HG03039 (cell line): Measurements from ENCODE around the gene CHST11.
A peak's percentile ranks its signal among the peaks of the same experiment; 100 is the strongest.
"Not testable (repeated sequence)": the region's sequence is repeated elsewhere in the genome, so short reads cannot be mapped to it uniquely, and the experiment has no call there.

ENCODE experiments used
- ATAC-seq: cut with Tn5 transposase; IDR thresholded peaks from one replicate; pipeline ENCODE4 v1.9.1; 2021; ENCODE audit warnings: mild to moderate bottlenecking, moderate library complexity; ENCODE audit not compliant: unreplicated experiment

The CHST11 gene

DNA sequence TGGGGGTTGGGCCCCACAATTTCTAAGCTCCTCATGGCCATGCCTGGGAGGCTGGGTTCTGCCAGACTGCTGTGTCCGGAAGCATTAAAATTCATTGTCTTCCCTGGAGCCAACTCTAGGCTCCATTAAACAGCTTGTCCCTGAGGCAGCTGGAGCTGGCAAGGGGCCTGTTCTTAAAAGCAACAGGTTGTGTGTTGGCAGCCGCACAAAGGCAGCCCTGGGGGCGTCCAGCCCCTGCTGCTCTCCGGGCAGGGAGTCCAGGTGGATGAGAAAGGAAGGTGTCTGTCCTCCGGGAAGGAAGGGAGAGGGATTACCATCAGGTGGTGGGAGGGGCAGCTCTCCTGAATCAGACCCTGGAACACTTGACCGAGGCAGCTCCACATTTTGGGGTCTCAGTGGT is 98.9 kb downstream of the CHST11 start:
- ATAC-seq: no peak

DNA sequence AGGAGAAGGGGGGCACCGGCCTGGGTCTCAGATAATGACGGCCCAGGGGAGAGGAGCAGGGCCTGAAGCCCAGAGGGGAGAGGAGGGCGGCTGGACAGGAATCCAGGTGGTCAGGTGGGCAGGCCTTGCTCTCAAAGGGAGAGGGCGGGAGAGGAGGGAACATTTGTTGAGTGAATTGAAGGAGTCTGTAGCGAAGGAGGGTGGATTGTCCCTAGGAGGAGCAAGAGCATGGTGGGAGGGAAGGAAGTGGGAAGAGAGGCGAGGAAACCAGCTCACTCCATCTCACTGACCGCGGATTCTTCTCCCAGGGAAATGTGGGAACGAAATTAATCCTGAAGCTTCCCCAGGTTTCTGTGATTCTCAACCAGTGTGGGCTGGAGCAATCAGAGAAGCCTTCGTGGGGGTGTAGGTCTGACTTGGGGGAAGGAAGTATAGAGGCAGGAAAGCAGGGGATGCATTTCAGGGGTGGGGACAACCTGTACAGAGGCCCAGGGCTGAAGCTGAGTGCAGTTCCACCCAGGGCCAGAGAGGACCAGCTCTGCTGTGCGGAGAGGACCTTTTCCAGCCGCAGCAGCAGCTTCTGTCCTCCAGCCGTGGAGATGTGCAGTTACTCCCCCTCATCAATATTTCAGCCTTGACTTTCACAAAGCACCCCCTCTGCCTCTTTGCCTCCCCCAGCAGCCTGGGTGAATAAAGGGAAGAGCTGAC is 100.9 kb downstream of the CHST11 start:
- ATAC-seq: no peak

DNA sequence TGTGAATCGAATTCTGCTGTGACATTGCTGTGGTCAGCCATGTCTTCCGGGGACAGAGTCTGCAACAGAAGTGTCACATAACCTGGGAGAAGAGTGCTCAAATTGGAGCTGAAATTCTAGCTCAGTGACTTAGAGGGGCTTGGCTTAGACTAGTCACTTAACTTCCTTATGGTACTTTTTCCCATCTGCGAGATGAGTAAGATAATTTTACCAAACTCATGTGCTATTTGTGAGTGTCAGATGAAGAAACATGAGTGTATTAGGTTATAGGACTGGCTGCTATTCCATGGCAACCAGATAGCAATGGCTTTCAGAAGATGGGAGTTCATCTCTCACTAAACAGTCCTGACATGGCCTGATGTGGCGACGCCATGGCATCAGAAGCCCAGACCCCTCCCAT is 104.1 kb downstream of the CHST11 start:
- no peak for ATAC-seq

DNA sequence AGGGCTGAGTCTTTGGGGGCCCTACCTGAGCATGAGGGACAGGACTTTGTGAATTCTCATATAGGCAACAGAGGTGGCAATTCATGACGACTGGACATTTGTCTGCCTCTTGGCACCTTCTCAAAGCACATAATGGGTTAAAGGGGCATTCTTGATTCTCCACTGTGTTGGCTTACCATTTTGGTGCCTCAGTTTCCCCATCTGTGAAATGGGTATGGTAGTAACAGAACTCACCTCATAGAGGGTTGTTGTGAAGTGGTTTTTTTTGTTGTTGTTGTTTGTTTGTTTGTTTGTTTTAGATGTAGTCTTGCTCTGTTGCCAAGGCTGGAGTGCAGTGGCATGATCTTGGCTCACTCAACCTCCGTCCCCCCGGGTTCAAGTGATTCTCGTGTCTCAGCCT is 106.0 kb downstream of the CHST11 start:
- no peak for ATAC-seq

DNA sequence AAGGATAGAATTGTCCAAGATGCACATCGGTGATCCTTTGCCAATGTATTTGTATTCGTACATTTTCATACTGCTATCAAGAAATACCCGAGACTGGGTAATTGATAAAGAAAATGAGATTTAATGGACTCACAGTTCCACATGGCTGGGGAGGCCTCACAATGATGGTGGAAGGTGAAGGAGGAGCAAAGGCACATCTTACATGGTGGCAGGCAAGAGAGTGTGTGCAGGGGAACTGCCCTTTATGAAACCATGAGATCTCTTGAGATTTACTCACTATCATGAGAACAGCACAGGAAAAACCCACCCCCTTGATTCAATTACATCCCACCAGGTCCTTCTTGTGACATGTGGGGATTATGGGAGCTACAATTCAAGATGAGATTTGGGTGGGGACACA is 107.9 kb downstream of the CHST11 start:
- ATAC-seq: not testable (repeated sequence)

DNA sequence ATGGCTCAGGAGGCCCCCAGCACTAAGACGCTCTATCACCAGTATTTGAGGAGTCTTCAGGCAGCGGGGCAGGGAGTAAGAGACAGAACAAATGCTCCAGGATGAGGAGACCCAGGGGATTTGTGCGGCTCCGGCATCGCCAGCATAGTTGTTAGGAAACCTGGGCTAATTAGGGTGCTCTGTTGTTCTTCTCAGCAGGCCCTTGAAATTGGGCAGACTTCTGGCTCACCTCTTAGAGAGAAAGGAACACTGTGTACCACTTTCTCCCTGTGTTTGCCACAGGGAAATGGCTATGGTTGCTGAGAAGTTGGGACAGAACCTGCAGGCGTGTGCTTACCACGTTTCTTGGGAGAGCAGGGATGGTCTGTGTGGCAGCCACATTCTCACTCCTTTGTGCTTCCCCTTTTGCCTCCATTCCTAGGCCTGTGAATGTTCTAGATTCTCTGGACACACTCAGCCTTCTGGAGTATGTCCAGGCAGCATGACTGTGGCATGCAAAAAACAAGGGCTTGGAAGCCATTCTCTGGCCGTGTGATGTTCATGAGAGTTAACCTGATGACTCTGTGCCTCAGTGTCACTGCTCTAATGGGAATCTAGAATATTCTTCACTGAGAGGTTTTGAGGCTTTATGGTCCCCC is 109.0 kb downstream of the CHST11 start:
- no peak for ATAC-seq

DNA sequence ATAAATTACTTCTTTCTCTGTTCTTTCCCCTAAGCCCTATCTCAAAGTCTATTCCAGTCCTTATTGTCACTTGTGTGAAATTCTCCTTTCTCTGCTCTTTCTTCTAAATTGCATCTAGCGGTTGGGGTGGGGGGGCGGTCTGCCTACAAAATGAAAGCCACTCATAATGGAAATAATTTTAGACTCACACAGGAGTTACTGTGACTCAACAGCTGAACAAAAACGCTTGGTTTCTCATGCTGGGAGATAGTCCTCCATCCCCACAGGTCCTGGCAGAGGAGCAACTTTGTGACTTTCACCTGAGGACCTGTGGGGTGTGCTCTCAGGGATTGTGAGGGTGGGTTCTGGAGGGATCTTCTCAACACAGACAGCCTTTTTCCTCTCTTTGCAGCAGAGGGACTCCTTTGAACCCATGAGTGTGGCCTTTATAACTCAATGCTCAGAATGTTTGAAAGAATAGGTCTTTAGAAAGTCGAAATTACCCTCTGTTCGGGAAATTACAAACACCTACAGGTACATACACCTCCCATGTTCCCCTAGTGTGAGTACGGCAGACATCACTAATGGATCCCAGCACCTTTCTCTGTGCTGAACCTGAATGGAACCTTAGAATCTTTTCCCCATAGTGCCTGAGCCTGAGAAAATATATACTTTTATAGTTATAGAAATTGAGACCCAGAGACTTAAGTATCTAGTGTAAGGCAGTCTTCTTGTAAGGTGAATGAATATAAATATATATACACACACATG is 109.7 kb downstream of the CHST11 start:
- ATAC-seq: no peak

DNA sequence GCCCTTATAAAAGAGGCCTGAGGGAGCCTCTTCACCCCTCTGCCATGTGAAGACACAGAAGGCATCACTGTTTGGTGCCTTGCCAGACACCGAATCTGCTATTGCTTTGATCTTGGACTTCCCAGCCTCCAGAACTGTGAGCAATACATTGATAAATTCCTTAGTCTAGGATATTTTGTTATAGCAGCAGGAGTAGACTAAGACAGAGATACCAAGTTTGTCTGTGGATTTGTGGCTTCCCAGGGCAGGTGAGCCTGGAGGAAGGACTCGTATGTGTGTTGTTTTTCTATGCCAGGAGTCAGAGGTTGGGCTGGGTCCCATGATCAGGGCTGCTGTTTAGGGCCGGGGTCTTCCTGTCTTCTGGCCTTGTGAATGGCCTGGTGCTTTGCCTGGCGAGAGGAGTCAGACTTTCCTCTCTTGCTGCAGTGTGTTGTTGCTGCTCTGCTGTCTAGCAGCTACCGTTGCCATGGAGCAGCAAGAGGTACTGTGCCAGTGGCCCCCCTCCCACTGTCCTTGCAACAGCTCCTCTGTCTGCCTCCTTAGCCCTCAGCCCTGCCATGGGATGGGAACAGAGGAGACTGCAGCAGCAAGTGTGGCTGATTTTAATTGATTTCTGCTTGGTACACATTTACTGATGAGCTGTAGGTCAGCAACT is 111.2 kb downstream of the CHST11 start:
- ATAC-seq: no peak

DNA sequence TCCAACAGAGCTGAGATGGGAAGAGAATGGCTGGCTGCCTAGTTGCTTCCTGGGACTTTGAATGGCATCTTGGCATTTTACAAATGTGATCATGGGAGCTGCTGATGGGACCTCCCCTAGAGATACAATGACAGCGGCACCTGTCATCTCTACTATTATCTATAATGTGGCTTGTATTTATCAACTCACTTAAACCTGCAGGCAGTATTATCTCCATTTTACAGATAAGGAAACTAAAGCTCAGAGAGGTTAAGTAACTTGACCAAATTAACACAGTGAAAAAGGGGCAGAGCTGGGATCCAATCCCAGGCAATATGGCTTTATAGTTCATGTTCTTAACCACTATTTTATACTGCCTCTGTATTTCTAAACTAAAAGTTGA is 111.7 kb downstream of the CHST11 start:
- no peak for ATAC-seq

DNA sequence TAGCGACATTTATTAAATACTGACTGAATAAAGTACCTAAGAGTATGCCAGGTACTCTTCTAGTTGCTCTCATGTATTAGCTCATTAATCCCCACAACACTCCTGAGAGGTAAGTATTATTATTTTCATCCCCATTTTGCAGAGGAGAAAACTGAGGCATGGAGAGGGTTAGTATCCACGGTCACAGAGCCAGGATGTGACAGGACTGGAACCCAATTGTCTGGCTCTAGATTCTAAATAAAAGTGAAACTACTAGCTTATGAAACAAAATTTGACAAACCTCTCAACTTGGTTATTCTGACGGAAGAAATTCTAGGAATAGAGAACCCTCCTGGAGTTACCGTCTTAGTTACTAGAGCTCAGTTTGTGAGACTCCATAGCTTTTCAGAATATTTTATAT is 112.2 kb downstream of the CHST11 start:
- no peak for ATAC-seq

DNA sequence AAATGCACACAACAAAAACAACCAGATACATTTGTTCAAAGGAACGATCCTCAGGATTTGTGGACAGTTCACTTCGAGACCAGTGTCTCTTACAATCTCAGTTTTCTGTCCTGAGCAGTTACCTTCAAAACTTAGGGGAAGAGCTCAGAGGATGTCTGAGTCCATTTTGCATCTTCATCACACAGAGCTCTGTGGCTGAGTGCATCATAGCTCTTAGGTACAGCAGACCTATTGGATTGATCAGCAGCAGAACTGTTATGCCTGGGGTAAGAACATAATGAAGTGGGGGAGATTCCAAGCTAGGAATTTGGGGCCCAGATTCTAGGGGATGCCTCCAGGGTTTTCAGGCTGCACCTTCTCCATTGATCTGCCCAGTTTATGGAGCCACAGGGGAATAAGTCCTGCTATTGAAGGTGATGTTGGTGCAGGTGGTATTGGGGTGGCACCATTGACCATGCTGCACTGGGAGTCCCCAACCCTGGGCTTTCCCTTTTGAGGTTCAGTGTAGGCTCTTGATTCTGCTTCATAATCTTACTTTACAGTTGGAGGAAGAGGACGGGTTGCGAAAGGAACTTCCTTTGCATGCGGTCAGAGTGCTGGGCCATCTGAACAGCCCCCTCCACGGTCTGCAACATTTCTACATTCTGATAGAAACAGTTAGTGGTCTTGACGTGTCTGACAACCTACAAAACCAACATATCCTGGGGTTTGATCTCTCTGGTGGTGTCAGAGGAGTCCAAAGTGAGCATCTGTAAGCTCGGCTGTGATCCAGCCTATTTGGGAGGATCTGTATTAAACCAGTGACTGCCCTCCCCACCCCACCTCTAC is 112.8 kb downstream of the CHST11 start:
- peak; percentile 70 for ATAC-seq

DNA sequence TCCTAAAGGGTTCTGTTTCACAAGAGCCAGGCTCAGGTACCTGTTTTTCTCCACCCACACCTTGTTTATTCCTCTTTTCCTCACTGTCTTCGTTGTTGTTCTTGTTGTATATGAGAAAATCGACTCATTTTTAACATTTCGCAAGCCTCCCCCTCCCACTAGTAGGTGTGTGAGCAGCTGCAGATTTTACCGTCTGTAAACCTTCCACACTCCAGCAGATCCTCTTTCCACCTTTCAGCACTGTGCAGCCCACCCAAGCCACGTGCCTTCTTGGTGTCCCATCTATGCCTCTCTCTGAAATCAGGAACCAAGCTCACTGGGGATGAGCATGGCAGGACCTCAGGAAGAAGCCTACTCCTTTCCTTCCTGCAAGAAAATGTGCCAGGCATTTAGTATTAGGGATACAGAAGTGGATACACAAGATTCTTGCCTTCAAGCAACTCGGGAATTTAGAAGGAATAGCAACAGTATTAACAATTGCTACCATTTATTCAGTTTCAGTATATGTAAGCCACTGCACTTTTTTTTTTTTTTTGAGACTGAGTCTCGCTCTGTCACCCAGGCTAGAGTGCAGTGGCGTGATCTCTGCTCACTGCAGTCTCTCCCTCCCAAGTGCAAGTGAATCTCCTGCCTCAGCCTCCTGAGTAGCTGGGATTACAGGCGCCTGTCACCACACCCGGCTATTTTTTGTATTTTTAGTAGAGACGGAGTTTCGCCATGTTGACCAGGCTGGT is 113.6 kb downstream of the CHST11 start:
- ATAC-seq: peak; percentile 6

DNA sequence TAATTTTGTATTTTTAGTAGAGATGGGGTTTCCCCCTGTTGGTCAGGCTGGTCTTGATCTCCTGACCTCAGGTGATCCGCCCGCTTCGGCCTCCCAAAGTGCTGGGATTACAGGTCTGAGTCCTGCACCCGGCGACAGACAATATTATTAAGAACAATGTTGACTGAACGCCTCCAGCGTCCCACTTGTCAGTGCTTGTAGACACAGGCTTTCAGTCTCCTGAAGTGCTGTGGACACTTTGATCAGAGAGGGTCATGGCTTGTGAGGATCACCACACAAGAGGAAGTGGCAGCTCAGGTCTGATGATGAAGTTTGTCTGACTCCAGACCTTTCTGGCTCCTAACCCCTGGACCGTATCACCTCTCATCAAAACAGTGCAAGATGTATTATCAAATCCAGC is 114.6 kb downstream of the CHST11 start:
- ATAC-seq: no peak

DNA sequence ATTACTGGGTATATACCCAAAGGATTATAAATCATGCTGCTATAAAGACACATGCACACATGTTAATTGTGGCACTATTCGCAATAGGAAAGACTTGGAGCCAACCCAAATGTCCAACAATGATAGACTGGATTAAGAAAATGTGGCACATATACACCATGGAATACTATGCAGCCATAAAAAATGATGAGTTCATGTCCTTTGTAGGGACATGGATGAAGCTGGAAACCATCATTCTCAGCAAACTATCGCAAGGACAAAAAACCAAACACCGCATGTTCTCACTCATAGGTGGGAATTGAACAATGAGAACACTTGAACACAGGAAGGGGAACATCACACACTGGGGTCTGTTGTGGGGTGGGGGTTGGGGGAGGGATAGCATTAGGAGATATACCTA is 117.6 kb downstream of the CHST11 start:
- ATAC-seq: not testable (repeated sequence)

DNA sequence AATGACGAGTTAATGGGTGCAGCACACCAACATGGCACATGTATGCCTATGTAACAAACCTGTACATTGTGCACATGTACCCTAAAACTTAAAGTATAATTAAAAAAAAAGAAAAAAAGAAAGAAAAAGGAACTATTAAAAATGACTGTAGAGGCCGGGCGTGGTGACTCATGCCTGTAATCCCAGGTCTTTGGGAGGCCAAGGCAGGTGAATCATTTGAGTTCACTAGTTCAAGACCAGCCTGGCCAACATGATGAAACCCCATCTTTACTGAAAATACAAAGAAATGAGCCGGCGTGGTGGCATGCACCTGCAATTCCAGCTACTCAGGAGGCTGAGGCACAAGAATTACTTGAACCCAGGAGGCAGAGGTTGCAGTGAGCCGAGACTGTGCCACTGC is 118.0 kb downstream of the CHST11 start:
- not testable (repeated sequence) for ATAC-seq

DNA sequence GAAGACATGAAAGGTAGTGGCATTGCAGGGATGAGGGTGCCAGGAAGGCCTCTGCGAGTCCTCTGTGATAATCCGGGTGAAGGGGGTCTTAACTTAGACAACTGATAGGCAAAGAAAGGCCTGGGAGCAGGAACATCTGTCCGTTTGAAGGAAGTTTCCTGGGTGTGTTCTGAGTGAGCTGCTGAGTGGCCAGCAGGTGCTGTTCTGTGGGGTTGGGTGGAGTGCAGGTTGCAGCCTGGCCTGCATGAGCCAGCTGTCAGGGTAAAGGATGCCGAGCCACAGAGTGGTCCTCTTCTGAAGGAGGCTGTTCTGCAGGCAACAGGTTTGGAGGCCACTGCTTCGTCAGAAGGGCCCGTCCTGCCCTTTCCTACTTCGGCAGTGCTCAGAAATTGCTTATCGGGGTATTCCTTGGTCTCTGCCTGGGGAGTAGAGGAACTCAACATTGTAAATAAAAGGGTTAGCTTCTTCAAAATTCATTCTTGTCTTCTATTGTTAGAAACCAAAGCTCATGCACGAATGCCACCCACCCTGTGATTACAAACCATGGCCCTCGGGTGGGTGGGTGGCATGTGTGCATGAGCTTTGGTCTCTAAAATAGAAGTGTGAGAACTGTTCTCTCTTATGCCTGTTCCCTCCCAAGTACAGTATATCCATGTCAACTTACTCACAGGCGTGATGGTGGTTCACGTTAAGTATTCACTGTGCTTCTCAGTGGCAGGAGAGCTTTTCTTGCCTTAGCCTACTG is 118.9 kb downstream of the CHST11 start:
- ATAC-seq: no peak

DNA sequence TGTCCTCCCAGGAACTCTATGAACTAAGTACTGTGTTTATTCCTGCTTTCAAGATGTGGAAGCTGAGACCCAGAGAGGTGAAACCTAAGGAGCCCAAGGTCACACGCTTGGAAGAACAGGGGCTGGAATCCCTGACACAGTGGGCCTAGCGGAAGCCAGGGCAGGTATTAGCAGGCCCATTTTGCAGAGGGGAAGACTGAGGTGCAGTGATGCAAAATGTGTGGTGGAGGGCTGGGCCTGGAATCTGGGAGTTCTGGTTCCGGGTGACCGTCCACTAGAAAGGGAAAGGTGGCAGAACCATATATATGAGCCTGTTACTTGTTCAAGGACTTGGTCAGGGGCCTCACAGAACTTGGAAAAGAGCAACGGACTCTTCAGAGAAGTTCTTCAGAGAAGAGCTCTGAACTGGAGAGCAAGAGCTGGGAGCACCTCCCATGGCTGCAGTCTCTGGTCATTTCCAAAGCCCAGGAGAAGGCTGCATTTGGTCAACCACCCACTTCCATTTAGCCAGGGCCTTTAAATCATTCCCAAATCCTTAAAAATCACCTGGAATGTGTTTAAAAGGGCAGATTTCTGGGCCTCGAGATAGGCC is 119.5 kb downstream of the CHST11 start:
- ATAC-seq: no peak

DNA sequence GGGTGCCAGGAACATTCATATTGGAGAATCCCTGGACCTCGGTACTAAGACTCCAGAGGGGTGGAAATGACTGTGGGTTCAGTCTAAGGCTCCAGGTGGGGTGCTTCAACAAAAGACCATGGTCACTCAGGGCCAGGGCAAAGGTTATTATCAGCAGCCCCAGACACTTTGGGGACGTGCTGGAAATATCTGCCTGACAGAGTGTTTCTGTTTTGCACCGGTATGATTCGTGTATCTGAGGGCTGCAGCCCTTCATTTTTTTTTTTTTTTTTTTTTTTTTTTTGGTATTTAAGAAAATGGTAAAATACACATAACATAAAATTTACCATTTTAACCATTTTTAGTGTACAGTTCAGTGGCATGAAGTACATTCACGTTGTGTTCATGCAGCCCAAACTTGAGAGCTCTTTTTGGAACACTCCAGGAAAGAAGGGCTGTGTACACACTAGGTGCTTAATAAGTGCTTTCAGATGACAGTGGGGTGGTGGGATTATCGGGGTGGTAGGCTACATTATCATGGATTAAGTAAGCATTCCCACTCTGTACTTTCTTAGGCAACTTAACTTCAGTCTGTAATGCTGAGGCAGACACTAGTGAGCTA is 120.3 kb downstream of the CHST11 start:
- no peak for ATAC-seq

DNA sequence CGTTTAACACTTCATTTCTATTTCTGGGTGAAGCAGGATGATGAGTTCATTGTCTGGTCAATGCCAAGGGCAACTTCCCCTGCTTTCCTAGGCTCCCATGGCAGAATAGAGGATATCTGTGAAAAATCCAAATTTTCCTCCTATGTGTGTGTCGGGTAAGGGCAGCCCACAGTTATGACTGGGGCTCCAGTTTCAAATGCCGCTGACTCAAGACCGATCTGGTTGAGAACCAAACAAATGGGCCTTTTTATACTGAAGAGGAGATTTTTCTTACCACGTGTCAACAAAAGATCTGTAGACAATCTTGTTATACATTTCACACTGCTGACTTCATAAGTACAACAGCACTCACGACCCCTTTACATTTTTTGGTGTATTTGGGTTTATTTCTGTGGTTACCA is 120.8 kb downstream of the CHST11 start:
- ATAC-seq: no peak
